Tibial artery (tissue), 4 donors: Measurements from ENCODE around the gene CHSY3.

Source experiments
- DNase-seq, 2 donors: peaks; one replicate each; pipeline ENCODE4 v3.0.0-alpha.2; 2019
- H3K27ac ChIP-seq, 2 donors: fragments of 200-600 bp; sonication (generic) in 1 of 2; 1 replicate in 1 of 2; 2 replicates in 1 of 2; pipeline ENCODE4 v1.5.1; 2018 to 2019; ENCODE audit warnings: mild to moderate bottlenecking in 1 of 2
- H3K27me3 ChIP-seq, 2 donors: fragments of 200-600 bp; sonication (generic) in 1 of 2; one replicate each; pipeline versions ENCODE4 v1.5.1 to v1.6.0; 2016 to 2019
- H3K36me3 ChIP-seq, 3 donors: fragments of 200-600 bp; sonication (generic) in 2 of 3; one replicate each; pipeline ENCODE4 v1.5.1; 2016 to 2019; ENCODE audit warnings: mild to moderate bottlenecking in 2 of 3
- H3K4me1 ChIP-seq, 4 donors: fragments of 200-600 bp; sonication (generic) in 2 of 4; 1 replicate in 3 of 4; 2 replicates in 1 of 4; pipeline ENCODE4 v1.5.1; 2016 to 2019
- H3K4me3 ChIP-seq, 2 donors: fragments of 200-600 bp; sonication (generic) in 1 of 2; 1 replicate in 1 of 2; 2 replicates in 1 of 2; pipeline ENCODE4 v1.5.1; 2018 to 2019; ENCODE audit warnings: mild to moderate bottlenecking in 2 of 2
- H3K9me3 ChIP-seq, 3 donors: fragments of 200-600 bp; sonication (generic) in 1 of 3; one replicate each; pipeline ENCODE4 v1.5.1; 2016 to 2019
- CTCF ChIP-seq, 2 experiments: fragments of 200-600 bp in 1 of 2; fragments of 450-650 bp in 1 of 2; IDR thresholded peaks; one replicate each; pipeline ENCODE4 v1.5.1; 2017 to 2019; ENCODE audit warnings: antibody characterized with exemption in 2 of 2, mild to moderate bottlenecking in 1 of 2, moderate library complexity in 1 of 2
- intact Hi-C: fragments of 100-400 bp; cut with DNase I; formaldehyde crosslinking; loops from one replicate; pipeline ENCODE4 v1.15.0; 2023; ENCODE audit warnings: low total_unique reads

Gene CHSY3

GRCh38 chr5:129963359-129963758, 59.1 kb downstream of the CHSY3 start:
- intact Hi-C loops = loop anchor here (10.0 kb wide), 1 partner anchor 59 kb away; the partner anchor contains the start of gene CHSY3
- Histone ChIP-seq H3K9me3 (no peaks in the 10 kb centered on the region), H3K36me3 (no peaks in the 10 kb centered on the region), H3K4me1 (peaks cover 0 to 72% (median 13%) of the 10 kb centered on the region in 4 donors), H3K27me3 (no peaks in the 10 kb centered on the region), H3K27ac (peak overlapping the region; percentile 57 to 72), H3K4me3 (no peak overlapping the region)
- no peak for TF ChIP-seq CTCF (IDR thresholded peaks at IDR 0.05)
- no peak for DNase-seq

- no peak for DNase-seq
- no peaks in the 10 kb centered on the region for H3K36me3 ChIP-seq
- H3K27ac ChIP-seq = peak overlapping the region in 1 of 2 donors; percentile 57
- H3K4me3 ChIP-seq = no peak overlapping the region
- no peaks in the 10 kb centered on the region for H3K9me3 ChIP-seq
- TF ChIP-seq CTCF (IDR thresholded peaks at IDR 0.05) = no peak
- H3K4me1 ChIP-seq = peaks cover 0 to 73% (median 12%) of the 10 kb centered on the region in 4 donors
- intact Hi-C loops = loop anchor here (10.0 kb wide), 1 partner anchor 61 kb away; the partner anchor contains the start of gene CHSY3
- no peaks in the 10 kb centered on the region for H3K27me3 ChIP-seq
Measured at GRCh38 chr5:129966071-129966470, 61.8 kb downstream of the CHSY3 start.

- no peaks in the 10 kb centered on the region for H3K27me3 ChIP-seq
- no peak overlapping the region for H3K4me3 ChIP-seq
- no peaks in the 10 kb centered on the region for H3K9me3 ChIP-seq
- peak overlapping the region in 1 of 2 donors; percentile 17 for H3K27ac ChIP-seq
- H3K36me3 ChIP-seq = no peaks in the 10 kb centered on the region
- TF ChIP-seq CTCF (IDR thresholded peaks at IDR 0.05) = no peak
- peaks cover 0 to 58% (median 8%) of the 10 kb centered on the region in 4 donors for H3K4me1 ChIP-seq
- no peak for DNase-seq
- intact Hi-C loops = no loop called here
Measured at GRCh38 chr5:129971714-129972113, 67.4 kb downstream of the CHSY3 start.

- no peaks in the 10 kb centered on the region for H3K9me3 ChIP-seq
- no peaks in the 10 kb centered on the region for H3K36me3 ChIP-seq
- H3K27ac ChIP-seq = peak overlapping the region in 1 of 2 donors; percentile 17
- peaks cover 0 to 66% (median 8%) of the 10 kb centered on the region in 4 donors for H3K4me1 ChIP-seq
- no peak for TF ChIP-seq CTCF (IDR thresholded peaks at IDR 0.05)
- DNase-seq = no peak
- H3K4me3 ChIP-seq = no peak overlapping the region
- intact Hi-C loops = no loop called here
- H3K27me3 ChIP-seq = no peaks in the 10 kb centered on the region
Measured at GRCh38 chr5:129972465-129973141, 68.3 kb downstream of the CHSY3 start.

- TF ChIP-seq CTCF (IDR thresholded peaks at IDR 0.05) = no peak
- Histone ChIP-seq H3K9me3 (no peaks in the 10 kb centered on the region), H3K36me3 (no peaks in the 10 kb centered on the region), H3K4me1 (peaks cover 0 to 66% (median 8%) of the 10 kb centered on the region in 4 donors), H3K4me3 (no peak overlapping the region), H3K27ac (no peak overlapping the region), H3K27me3 (no peaks in the 10 kb centered on the region)
- no peak for DNase-seq
- intact Hi-C loops = no loop called here
Measured at GRCh38 chr5:129973716-129974426, 69.6 kb downstream of the CHSY3 start.
